ENCODE data around the gene RYR2.

Gene RYR2

GRCh38 chr1:237065903-237066302 lies 23.9 kb downstream of the RYR2 start:
- Histone ChIP-seq H3K36me3 (ENCODE audit: control insufficient read depth, insufficient read depth, low read length) (no peaks in the 10 kb centered on the region), H3K4me1 (ENCODE audit: control insufficient read depth, insufficient read depth, low read length) (no peaks in the 10 kb centered on the region), H3K4me3 (ENCODE audit: low read length) (no peak overlapping the region), H3K27me3 (ENCODE audit: control insufficient read depth, insufficient read depth, low read length) (no peaks in the 10 kb centered on the region), H3K27ac (ENCODE audit: low read length) (no peak overlapping the region), H3K9me3 (ENCODE audit: control insufficient read depth, insufficient read depth, low read length) (no peaks in the 10 kb centered on the region)
- WGBS (ENCODE audit: insufficient coverage, insufficient read length): no CpG with 5 or more reads among the region's 3 CpGs
- no peak for DNase-seq (ENCODE audit: low read depth, low spot score)

GRCh38 chr1:237070519-237070918 lies 28.5 kb downstream of the RYR2 start:
- Histone ChIP-seq H3K4me1 (ENCODE audit: control insufficient read depth, insufficient read depth, low read length) (0 out of 2 replicates have a peak, but pooled peaks cover 1% of the 10 kb centered on the region), H3K9me3 (ENCODE audit: control insufficient read depth, insufficient read depth, low read length) (no peaks in the 10 kb centered on the region), H3K27ac (ENCODE audit: low read length) (no peak overlapping the region), H3K27me3 (ENCODE audit: control insufficient read depth, insufficient read depth, low read length) (no peaks in the 10 kb centered on the region), H3K4me3 (ENCODE audit: low read length) (no peak overlapping the region), H3K36me3 (ENCODE audit: control insufficient read depth, insufficient read depth, low read length) (no peaks in the 10 kb centered on the region)
- no peak for DNase-seq (ENCODE audit: low read depth, low spot score)
- no CpG with 5 or more reads among the region's 2 CpGs for WGBS (ENCODE audit: insufficient coverage, insufficient read length)

DNA sequence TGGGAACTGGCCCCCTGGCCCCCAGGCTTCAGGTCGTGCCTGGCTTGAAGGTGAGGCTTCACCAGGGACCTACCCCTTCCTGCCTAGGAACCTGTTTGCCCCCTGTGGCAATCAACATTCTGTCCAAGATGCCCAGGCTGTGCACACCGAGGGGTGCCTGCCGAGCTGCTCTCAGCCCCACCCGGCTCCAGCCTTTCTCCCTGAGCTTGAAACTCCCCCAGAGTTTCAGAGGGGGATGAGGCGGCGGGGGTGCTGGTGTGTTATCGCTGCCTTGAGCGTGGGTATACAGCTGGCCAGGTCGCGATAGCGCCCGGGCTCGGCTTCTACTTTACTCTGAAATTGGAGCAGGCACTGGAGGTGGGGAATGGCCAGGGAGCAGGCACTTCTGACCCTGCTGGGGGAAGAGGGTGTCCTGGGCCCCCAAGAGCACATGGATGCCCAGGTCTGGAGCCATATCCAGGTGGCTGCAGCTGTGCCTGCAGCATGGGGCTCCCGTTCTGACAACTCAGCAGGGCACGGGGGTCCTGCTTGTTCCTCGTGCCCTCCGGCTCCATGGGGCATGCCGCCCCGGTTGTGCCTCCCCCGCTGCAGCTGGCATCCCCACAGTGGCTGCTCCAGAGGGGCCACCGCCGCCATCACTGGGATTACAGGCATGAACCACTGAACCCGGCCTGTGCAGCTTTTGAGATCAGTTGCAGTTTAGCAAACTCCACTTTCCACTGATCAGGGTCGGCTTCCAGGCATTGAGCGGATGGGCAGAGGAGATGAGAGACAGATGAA lies 29.8 kb downstream of the RYR2 start:
- no peak for DNase-seq (ENCODE audit: low read depth, low spot score)
- Histone ChIP-seq H3K36me3 (ENCODE audit: control insufficient read depth, insufficient read depth, low read length) (no peaks in the 10 kb centered on the region), H3K27me3 (ENCODE audit: control insufficient read depth, insufficient read depth, low read length) (no peaks in the 10 kb centered on the region), H3K27ac (ENCODE audit: low read length) (no peak overlapping the region), H3K9me3 (ENCODE audit: control insufficient read depth, insufficient read depth, low read length) (no peaks in the 10 kb centered on the region), H3K4me1 (ENCODE audit: control insufficient read depth, insufficient read depth, low read length) (0 out of 2 replicates have a peak, but pooled peaks cover 1% of the 10 kb centered on the region), H3K4me3 (ENCODE audit: low read length) (no peak overlapping the region)
- no CpG with 5 or more reads among the region's 25 CpGs for WGBS (ENCODE audit: insufficient coverage, insufficient read length)

GRCh38 chr1:237074371-237075117 lies 32.6 kb downstream of the RYR2 start:
- WGBS (ENCODE audit: insufficient coverage, insufficient read length): no CpG with 5 or more reads among the region's 11 CpGs
- no peaks in the 10 kb centered on the region for H3K36me3 ChIP-seq (ENCODE audit: control insufficient read depth, insufficient read depth, low read length)
- H3K4me1 ChIP-seq (ENCODE audit: control insufficient read depth, insufficient read depth, low read length): 0 out of 2 replicates have a peak, but pooled peaks cover 1% of the 10 kb centered on the region
- no peak overlapping the region for H3K4me3 ChIP-seq (ENCODE audit: low read length)
- H3K9me3 ChIP-seq (ENCODE audit: control insufficient read depth, insufficient read depth, low read length): no peaks in the 10 kb centered on the region
- no peak overlapping the region for H3K27ac ChIP-seq (ENCODE audit: low read length)
- H3K27me3 ChIP-seq (ENCODE audit: control insufficient read depth, insufficient read depth, low read length): no peaks in the 10 kb centered on the region
- no peak for DNase-seq (ENCODE audit: low read depth, low spot score)

- Histone ChIP-seq H3K27ac (ENCODE audit: low read length) (no peak overlapping the region), H3K4me1 (ENCODE audit: control insufficient read depth, insufficient read depth, low read length) (no peaks in the 10 kb centered on the region; the same call in 1 of the 2 replicates), H3K4me3 (ENCODE audit: low read length) (no peak overlapping the region), H3K9me3 (ENCODE audit: control insufficient read depth, insufficient read depth, low read length) (no peaks in the 10 kb centered on the region), H3K36me3 (ENCODE audit: control insufficient read depth, insufficient read depth, low read length) (no peaks in the 10 kb centered on the region), H3K27me3 (ENCODE audit: control insufficient read depth, insufficient read depth, low read length) (no peaks in the 10 kb centered on the region)
- no CpG with 5 or more reads among the region's 11 CpGs for WGBS (ENCODE audit: insufficient coverage, insufficient read length)
- no peak for DNase-seq (ENCODE audit: low read depth, low spot score)
Observed at GRCh38 chr1:237084341-237085077, 42.5 kb downstream of the RYR2 start.

- Histone ChIP-seq H3K4me3 (ENCODE audit: low read length) (no peak overlapping the region), H3K9me3 (ENCODE audit: control insufficient read depth, insufficient read depth, low read length) (no peaks in the 10 kb centered on the region), H3K27ac (ENCODE audit: low read length) (no peak overlapping the region), H3K36me3 (ENCODE audit: control insufficient read depth, insufficient read depth, low read length) (no peaks in the 10 kb centered on the region), H3K27me3 (ENCODE audit: control insufficient read depth, insufficient read depth, low read length) (no peaks in the 10 kb centered on the region), H3K4me1 (ENCODE audit: control insufficient read depth, insufficient read depth, low read length) (no peaks in the 10 kb centered on the region)
- no peak for DNase-seq (ENCODE audit: low read depth, low spot score)
- no CpG with 5 or more reads among the region's 3 CpGs for WGBS (ENCODE audit: insufficient coverage, insufficient read length)
Observed at GRCh38 chr1:237091691-237092090, 49.7 kb downstream of the RYR2 start.

DNA sequence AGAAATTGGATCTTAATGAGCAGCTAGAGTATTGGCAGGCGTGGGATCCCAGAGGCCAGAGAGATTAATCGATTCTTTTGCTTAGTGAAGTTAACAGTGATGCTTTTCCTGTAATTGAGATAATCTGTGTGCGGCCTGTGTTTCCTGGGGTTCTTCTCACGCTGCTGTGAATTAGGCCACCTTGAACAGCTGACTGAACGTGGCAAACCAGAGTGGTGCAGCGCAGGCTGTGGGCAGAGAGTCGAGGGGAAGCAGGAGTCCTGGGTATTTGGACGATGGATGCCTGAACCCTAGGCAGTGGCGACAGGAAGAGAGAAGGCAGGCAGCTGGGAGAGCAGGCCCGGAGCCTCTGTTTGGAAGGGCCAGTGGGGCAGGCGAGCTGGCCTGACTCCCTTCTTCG lies 51.7 kb downstream of the RYR2 start:
- no peak for DNase-seq (ENCODE audit: low read depth, low spot score)
- Histone ChIP-seq H3K27me3 (ENCODE audit: control insufficient read depth, insufficient read depth, low read length) (no peaks in the 10 kb centered on the region), H3K9me3 (ENCODE audit: control insufficient read depth, insufficient read depth, low read length) (no peaks in the 10 kb centered on the region), H3K27ac (ENCODE audit: low read length) (no peak overlapping the region), H3K36me3 (ENCODE audit: control insufficient read depth, insufficient read depth, low read length) (no peaks in the 10 kb centered on the region), H3K4me3 (ENCODE audit: low read length) (no peak overlapping the region), H3K4me1 (ENCODE audit: control insufficient read depth, insufficient read depth, low read length) (no peaks in the 10 kb centered on the region)
- WGBS (ENCODE audit: insufficient coverage, insufficient read length): no CpG with 5 or more reads among the region's 12 CpGs

DNA sequence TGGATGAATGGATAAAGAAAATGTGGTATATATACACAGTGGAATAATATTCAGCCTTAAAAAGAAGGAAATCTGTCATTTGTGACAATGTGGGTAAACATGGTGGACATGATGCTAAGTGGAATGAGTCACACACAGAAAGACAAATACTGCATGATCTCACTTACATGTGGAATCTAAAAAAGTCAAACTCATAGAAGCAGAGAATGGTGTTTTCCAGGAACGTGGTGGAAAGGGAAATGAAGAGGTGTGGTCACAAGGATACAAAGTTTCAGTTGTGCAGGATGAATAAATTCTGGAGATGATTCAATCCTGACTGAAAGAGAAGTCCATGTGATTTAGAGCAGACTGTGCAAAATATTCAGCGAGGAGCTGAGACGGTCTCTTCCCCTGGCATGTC lies 56.6 kb downstream of the RYR2 start:
- no peaks in the 10 kb centered on the region for H3K9me3 ChIP-seq (ENCODE audit: control insufficient read depth, insufficient read depth, low read length)
- no peak overlapping the region for H3K27ac ChIP-seq (ENCODE audit: low read length)
- no peaks in the 10 kb centered on the region for H3K27me3 ChIP-seq (ENCODE audit: control insufficient read depth, insufficient read depth, low read length)
- WGBS (ENCODE audit: insufficient coverage, insufficient read length): no CpG with 5 or more reads among the region's 3 CpGs
- peaks cover 1% of the 10 kb centered on the region; the same call in 1 of the 2 replicates for H3K4me1 ChIP-seq (ENCODE audit: control insufficient read depth, insufficient read depth, low read length)
- no peaks in the 10 kb centered on the region for H3K36me3 ChIP-seq (ENCODE audit: control insufficient read depth, insufficient read depth, low read length)
- DNase-seq (ENCODE audit: low read depth, low spot score): no peak
- H3K4me3 ChIP-seq (ENCODE audit: low read length): no peak overlapping the region

DNA sequence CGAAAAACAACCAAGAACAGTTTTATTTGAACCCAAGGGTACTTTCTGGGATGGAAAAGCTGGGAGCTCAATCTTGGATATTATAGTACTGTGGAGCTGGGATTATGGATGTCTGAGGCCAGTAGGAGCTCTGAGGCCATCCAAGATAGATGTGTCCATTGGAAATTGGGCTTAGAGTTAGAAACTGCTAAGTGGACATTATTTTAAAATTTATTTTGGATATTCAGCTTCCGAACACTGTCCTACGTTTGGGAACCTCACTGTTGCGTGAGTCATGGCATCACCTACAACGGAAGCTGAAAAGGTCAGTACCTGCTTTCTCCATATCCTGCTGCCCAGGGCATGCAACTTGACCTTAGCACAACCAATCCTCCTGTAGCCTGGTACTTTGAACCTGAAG lies 61.0 kb downstream of the RYR2 start:
- WGBS (ENCODE audit: insufficient coverage, insufficient read length): no CpG with 5 or more reads among the region's 5 CpGs
- H3K27me3 ChIP-seq (ENCODE audit: control insufficient read depth, insufficient read depth, low read length): no peaks in the 10 kb centered on the region
- H3K27ac ChIP-seq (ENCODE audit: low read length): no peak overlapping the region
- no peaks in the 10 kb centered on the region for H3K9me3 ChIP-seq (ENCODE audit: control insufficient read depth, insufficient read depth, low read length)
- DNase-seq (ENCODE audit: low read depth, low spot score): no peak
- no peak overlapping the region for H3K4me3 ChIP-seq (ENCODE audit: low read length)
- H3K36me3 ChIP-seq (ENCODE audit: control insufficient read depth, insufficient read depth, low read length): peaks cover 3% of the 10 kb centered on the region; the same call in 1 of the 2 replicates
- peaks cover 1% of the 10 kb centered on the region for H3K4me1 ChIP-seq (ENCODE audit: control insufficient read depth, insufficient read depth, low read length)

GRCh38 chr1:237104096-237104495 lies 62.1 kb downstream of the RYR2 start:
- no CpG with 5 or more reads among the region's 9 CpGs for WGBS (ENCODE audit: insufficient coverage, insufficient read length)
- Histone ChIP-seq H3K9me3 (ENCODE audit: control insufficient read depth, insufficient read depth, low read length) (no peaks in the 10 kb centered on the region), H3K4me1 (ENCODE audit: control insufficient read depth, insufficient read depth, low read length) (peaks cover 1% of the 10 kb centered on the region), H3K36me3 (ENCODE audit: control insufficient read depth, insufficient read depth, low read length) (peaks cover 3% of the 10 kb centered on the region; the same call in 1 of the 2 replicates), H3K27me3 (ENCODE audit: control insufficient read depth, insufficient read depth, low read length) (no peaks in the 10 kb centered on the region), H3K4me3 (ENCODE audit: low read length) (no peak overlapping the region), H3K27ac (ENCODE audit: low read length) (no peak overlapping the region)
- DNase-seq (ENCODE audit: low read depth, low spot score): no peak

All from iPS DF 6.9 (cell line).